GM10266 (cell line): Measurements from ENCODE around the gene SUCLG2.
A peak's percentile ranks its signal among the peaks of the same experiment; 100 is the strongest.

ENCODE experiments used
- DNase-seq: peaks from one replicate; pipeline ENCODE4 v3.0.0; 2012; ENCODE audit errors: extremely low spot score
- CTCF ChIP-seq: IDR thresholded peaks from 2 replicates; pipeline ENCODE4 v1.5.1; 2012; ENCODE audit warnings: mild to moderate bottlenecking, low read depth; ENCODE audit not compliant: control insufficient read depth, insufficient read depth; ENCODE audit errors: missing control alignments

SUCLG2 gene

GRCh38 chr3:67654099-67654843 is at the start of gene SUCLG2:
SUCLG2 (minus strand) TSS chr3:67654612; CDS start chr3:67654586, 26 bp downstream.
- TF ChIP-seq CTCF: no peak
- DNase-seq: peak; percentile 71

- no peak for DNase-seq
Measured at GRCh38 chr3:67700596-67700995, 46.2 kb upstream of the SUCLG2 start.

GRCh38 chr3:67699882-67700281 is 45.5 kb upstream of the SUCLG2 start:
- no peak for TF ChIP-seq CTCF

More at GRCh38 chr3:67700596-67700995, 46.2 kb upstream of the SUCLG2 start:
- no peak for TF ChIP-seq CTCF

GRCh38 chr3:67692621-67693020 is 38.2 kb upstream of the SUCLG2 start:
- TF ChIP-seq CTCF: no peak
- no peak for DNase-seq

More at GRCh38 chr3:67699882-67700281, 45.5 kb upstream of the SUCLG2 start:
- DNase-seq: no peak

- no peak for TF ChIP-seq CTCF
- no peak for DNase-seq
Measured at GRCh38 chr3:67691926-67692325, 37.5 kb upstream of the SUCLG2 start.

GRCh38 chr3:67691207-67691606 is 36.8 kb upstream of the SUCLG2 start:
- DNase-seq: no peak
- no peak for TF ChIP-seq CTCF

- TF ChIP-seq CTCF: no peak
- no peak for DNase-seq
Measured at GRCh38 chr3:67689806-67690205, 35.4 kb upstream of the SUCLG2 start.
